Stimulated activated CD8-positive, alpha-beta memory T cell treated with anti-CD3 and anti-CD28 coated beads, Interleukin-4, amount 100 ng/mL, for 4 hours (primary cell): Measurements from ENCODE around the gene DOCK4.

Source experiments
- DNase-seq, 2 donors: peaks; one replicate each; pipeline ENCODE4 v3.0.0-alpha.2; 2020; ENCODE audit warnings: low read depth in 2 of 2, low spot score in 1 of 2

DOCK4 gene

GRCh38 chr7:112162142-112162766 is 43.9 kb downstream of the DOCK4 start:
- no peak for DNase-seq

DNA sequence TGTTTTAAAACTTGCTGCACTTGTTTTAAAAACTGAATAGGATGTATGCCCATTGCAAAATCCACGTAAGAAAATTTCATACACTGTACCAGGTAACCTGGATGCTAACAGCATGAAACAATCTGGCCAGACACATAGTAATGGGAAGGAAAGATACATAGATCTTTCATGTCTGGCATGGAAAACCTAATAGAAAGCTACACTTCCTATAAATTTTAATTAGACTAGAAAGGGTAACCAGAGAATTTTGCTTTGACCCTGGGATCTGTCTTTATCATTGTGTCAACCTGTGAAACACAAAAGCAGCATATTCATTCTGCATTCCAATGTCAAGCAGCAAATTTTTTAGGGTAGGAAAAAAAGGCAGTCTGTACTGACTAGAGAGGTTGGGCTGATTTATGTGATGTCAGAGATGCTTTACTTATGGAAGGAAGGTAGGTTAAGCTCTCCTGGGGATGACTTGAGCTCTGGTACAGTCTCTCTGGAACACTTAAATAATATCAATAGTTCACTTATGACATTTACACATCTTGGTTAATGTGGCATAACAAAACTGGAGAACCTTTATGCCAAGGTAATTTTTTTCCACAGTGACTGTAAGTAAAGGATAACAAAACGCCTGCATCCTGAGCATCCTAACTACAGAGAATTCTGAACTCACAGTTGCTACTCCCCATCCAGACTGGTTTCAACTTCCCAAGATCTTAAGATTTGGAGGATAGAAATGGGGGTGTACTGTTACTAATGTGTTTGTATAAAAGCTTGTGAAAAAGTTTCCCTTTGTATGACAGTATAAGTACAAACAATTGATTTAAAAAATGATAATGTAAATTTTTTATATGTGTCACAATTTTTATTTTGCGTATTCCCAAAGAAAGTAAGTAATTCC is 44.7 kb downstream of the DOCK4 start:
- no peak for DNase-seq

DNA sequence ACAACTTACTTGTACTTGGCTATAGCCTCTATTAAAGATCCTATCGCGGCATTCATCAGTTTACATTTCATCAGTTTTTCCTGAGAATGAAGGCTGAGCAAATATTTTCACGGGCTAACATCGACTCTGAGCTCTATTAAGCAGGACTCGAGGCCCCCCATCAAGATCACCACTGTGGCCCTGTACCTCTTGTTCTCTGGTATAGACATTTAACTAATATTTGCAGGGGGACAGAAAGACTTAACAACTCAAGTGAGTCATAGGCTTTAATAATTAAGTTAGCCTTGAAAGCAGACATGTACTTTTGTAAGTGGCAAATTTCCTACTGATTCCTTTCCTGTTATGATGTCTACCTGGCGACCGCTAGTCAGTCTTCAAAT is 45.4 kb downstream of the DOCK4 start:
- no peak for DNase-seq

- DNase-seq = no peak
Measured at GRCh38 chr7:112160130-112160770, 45.9 kb downstream of the DOCK4 start.

- DNase-seq = no peak
Measured at GRCh38 chr7:112159351-112159750, 46.8 kb downstream of the DOCK4 start.

GRCh38 chr7:112157072-112157471 is 49.1 kb downstream of the DOCK4 start:
- DNase-seq = no peak

GRCh38 chr7:112156412-112156811 is 49.8 kb downstream of the DOCK4 start:
- no peak for DNase-seq

- DNase-seq = no peak
Measured at GRCh38 chr7:112154690-112155089, 51.5 kb downstream of the DOCK4 start.

DNA sequence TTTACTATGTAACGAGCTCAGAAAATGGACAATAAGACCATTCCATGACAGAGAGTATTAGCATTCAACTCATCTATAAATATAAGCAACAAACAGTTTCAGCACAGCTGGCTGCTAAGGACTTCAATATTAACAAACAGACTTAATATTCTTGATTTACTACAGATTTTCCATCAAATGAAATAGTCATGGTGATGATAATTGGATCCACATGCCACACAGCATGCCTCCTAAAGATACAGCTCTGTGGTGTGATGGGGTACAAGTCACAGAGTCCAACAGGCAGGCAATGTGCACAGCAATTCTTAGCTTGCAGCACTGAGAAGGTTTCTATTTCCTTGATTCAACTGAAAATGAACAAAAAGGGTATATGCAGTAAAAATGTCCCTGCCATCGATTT is 54.0 kb downstream of the DOCK4 start:
- no peak for DNase-seq

GRCh38 chr7:112150823-112151641 is 55.2 kb downstream of the DOCK4 start:
- no peak for DNase-seq

GRCh38 chr7:112149734-112150133 is 56.5 kb downstream of the DOCK4 start:
- DNase-seq = no peak

DNA sequence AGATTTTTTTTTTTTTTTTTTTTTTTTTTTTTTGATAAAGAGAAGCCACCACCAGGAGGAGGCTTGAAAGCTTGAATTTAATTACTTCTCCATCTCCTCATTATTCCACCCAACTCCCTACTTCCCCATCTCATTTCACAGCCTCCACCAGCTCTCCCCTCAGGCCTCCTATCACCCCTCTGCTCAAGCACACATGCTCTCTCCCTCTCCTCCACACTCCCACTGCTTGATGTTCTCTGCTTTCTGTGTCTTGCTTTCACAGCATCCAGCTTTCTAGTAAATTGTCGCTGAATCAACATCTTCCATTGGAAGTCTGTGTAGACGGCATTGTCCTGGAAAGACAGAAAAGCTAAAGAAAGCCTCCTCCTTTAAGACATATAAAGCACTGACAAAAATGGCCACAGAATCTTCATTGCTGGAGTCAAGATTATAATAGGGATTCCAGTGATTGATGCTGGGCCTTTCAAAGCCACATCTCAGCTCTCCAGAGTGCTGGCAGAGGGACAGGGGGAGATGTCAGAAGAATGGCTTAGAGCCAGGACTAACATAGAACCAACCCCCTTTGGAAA is 58.3 kb downstream of the DOCK4 start:
- no peak for DNase-seq

- no peak for DNase-seq
Measured at GRCh38 chr7:112145206-112145605, 61.0 kb downstream of the DOCK4 start.

GRCh38 chr7:112144284-112145059 is 61.7 kb downstream of the DOCK4 start:
- DNase-seq = no peak

DNA sequence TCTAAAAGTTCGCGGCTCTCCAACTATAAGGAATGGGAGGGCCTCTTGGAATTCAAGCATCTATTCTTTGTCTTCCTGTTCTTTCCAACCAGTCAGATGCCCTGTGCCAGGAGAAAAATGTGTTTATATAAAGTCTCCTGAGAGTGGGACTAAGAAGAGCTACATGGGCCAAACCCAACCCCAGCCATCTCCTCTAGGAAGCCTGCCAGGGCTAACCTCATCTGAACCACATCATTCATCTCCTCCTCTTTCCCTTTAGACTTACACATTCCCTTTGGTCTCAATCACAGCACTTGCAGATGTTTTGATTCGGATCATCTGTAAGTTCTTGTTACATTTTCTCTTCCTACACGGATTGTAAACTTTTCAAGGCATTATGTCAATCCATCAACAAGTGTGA is 62.6 kb downstream of the DOCK4 start:
- DNase-seq = no peak

DNA sequence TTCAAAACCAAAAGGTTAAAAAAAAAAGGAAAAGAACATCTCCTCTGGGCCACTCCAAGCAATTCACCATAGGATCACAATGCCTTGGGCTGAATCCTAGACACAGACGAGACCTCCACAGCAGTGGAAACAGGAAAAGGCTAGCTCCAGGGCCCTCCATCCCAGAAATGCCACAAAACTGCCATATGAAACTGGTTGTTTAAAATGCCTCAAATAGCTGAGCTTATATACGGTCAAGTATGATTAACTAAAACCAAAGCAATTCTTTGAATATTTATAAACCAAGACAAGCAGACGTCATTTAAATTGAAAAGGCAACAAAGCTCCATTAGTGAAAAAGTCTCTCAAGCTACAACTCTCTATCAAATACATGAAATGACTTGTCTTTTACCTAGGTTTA is 63.1 kb downstream of the DOCK4 start:
- DNase-seq = no peak

DNA sequence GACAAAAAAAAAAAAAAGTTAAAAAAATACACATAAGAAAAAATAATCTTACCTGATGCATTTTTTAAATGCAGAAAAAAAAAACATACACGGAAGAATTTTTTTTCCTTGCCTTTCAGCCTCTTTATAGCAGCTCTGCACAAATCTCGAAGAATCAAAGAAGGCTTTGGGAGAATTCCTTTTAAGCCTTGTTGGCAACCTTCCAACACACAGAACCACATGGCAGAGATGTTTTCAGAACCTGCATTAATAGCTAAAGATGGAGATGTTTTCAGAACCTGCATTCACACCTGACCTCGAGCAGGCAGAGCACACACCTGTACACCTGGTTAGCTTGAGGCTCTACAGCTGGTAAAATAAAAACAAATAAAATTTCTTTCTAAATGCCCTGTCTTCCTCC is 65.6 kb downstream of the DOCK4 start:
- no peak for DNase-seq

GRCh38 chr7:112138938-112139337 is 67.3 kb downstream of the DOCK4 start:
- DNase-seq = no peak

DNA sequence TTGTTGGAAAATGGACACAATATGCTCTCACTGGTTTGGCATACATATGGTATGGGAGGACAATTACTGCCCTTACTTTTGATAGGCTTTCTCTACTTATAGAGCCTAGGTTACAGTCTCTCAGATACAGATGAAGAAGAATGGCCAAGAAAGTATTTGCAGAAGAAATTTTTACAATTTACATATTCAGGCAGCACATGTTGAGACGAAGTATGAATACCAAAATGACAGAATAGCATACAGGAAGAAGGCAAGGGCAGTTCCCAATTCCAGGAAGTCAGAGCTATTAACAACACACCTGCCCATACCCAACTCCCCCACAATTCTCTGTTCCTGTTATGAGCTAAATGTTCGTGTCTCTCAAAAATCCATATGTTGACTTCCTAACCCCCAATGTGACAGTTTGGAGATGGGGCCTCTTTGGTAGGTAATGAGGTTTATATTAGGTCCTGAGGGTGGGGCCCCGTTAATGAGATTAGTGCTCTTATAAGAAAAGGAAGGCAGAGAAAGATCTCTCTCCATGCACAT is 67.8 kb downstream of the DOCK4 start:
- no peak for DNase-seq
